HEK293 (cell line): Measurements from ENCODE around the gene FXYD3.
"Not testable (repeated sequence)": the region's sequence is repeated elsewhere in the genome, so short reads cannot be mapped to it uniquely, and the experiment has no call there.

Source experiments
- ZNF16 ChIP-seq: fragments of 450-650 bp; formaldehyde crosslinking; IDR thresholded peaks from 2 replicates; pipeline ENCODE4 v1.5.1; 2016; ENCODE audit warnings: low read depth, missing biosample characterization, missing genetic modification characterization
- ZNF24 ChIP-seq: fragments of 450-650 bp; formaldehyde crosslinking; IDR thresholded peaks from 2 replicates; pipeline ENCODE4 v1.5.1; 2016; ENCODE audit warnings: missing biosample characterization, missing genetic modification characterization
- ZNF292 ChIP-seq: fragments of 450-650 bp; formaldehyde crosslinking; IDR thresholded peaks from 2 replicates; pipeline ENCODE4 v1.5.1; 2016; ENCODE audit warnings: low read depth, missing biosample characterization, missing genetic modification characterization, borderline replicate concordance
- TF ChIP-seq, protein P1 (sequence below): fragments of 450-650 bp; formaldehyde crosslinking; IDR thresholded peaks from 2 replicates; pipeline ENCODE4 v1.5.1; 2016; ENCODE audit warnings: missing biosample characterization, missing genetic modification characterization

DNA sequence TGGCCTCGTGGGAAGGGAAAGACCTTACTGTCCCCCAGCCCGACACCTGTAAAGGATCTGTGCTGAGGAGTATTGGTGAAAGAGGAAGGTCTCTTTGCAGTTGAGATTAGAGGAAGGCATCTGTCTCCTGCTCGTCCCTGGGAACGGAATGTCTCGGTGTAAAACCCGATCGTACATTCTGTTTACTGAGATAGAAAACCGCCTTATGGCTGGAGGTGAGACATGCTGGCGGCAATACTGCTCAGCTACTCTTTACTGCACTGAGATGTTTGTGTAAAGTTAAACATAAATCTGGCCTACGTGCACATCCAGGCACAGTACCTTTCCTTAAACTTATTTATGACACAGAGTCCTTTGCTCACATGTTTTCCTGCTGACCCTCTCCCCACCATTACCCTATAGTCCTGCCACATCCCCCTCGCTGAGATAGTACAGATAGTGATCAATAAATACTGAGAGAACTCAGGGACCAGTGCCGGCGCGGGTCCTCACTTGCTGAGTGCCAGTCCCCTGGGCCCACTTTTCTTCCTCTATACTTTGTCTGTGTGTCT, 14.2 kb downstream of the FXYD3 start:
- TF ChIP-seq, protein P1, sequence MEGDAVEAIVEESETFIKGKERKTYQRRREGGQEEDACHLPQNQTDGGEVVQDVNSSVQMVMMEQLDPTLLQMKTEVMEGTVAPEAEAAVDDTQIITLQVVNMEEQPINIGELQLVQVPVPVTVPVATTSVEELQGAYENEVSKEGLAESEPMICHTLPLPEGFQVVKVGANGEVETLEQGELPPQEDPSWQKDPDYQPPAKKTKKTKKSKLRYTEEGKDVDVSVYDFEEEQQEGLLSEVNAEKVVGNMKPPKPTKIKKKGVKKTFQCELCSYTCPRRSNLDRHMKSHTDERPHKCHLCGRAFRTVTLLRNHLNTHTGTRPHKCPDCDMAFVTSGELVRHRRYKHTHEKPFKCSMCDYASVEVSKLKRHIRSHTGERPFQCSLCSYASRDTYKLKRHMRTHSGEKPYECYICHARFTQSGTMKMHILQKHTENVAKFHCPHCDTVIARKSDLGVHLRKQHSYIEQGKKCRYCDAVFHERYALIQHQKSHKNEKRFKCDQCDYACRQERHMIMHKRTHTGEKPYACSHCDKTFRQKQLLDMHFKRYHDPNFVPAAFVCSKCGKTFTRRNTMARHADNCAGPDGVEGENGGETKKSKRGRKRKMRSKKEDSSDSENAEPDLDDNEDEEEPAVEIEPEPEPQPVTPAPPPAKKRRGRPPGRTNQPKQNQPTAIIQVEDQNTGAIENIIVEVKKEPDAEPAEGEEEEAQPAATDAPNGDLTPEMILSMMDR (tag by site-specific recombination) = not testable (repeated sequence)
- not testable (repeated sequence) for TF ChIP-seq ZNF24 (tag by site-specific recombination); ZNF16; ZNF292 (tag by site-specific recombination)
